OCI-LY3 (cell line): ENCODE results near the gene UGT1A1.

Source experiments
- H2AFZ ChIP-seq: fragments of 200-600, 300-600 bp; shearing (Covaris generic); 2 replicates; pipeline ENCODE4 v1.6.0; 2014; ENCODE audit warnings: antibody characterized with exemption, low read depth, low read length
- H3K27ac ChIP-seq: fragments of 200-600, 300-600 bp; sonication (generic); 2 replicates; pipeline ENCODE4 v1.5.1; 2014; ENCODE audit warnings: mild to moderate bottlenecking, low read length, moderate library complexity, mixed read lengths
- H3K27me3 ChIP-seq: fragments of 200-600, 300-600 bp; sonication (generic); 2 replicates; pipeline ENCODE4 v1.6.1; 2014; ENCODE audit warnings: low read depth, low read length, mixed read lengths
- H3K36me3 ChIP-seq: fragments of 200-600, 300-600 bp; sonication (generic); replicated peaks from 2 replicates; pipeline ENCODE3; 2014; ENCODE audit warnings: low read depth, low read length, mixed read lengths
- H3K4me1 ChIP-seq: fragments of 300-600, 200-600 bp; sonication (generic); 2 replicates; pipeline ENCODE4 v1.6.1; 2014; ENCODE audit warnings: low read length, mixed read lengths
- H3K4me2 ChIP-seq: fragments of 200-600, 300-600 bp; sonication (generic); 2 replicates; pipeline ENCODE4 v1.6.1; 2014; ENCODE audit warnings: low read length, mixed read lengths
- H3K4me3 ChIP-seq: fragments of 300-600, 200-600 bp; sonication (generic); 2 replicates; pipeline ENCODE4 v1.5.1; 2014; ENCODE audit warnings: antibody characterized with exemption, mild to moderate bottlenecking, low read length, moderate library complexity
- H3K79me2 ChIP-seq: fragments of 300-600, 200-600 bp; shearing (Covaris generic); 2 replicates; pipeline ENCODE4 v1.6.1; 2014; ENCODE audit warnings: mild to moderate bottlenecking, low read length, mixed read lengths
- H3K9ac ChIP-seq: fragments of 300-600, 200-600 bp; shearing (Covaris generic); 2 replicates; pipeline ENCODE4 v1.6.0; 2014; ENCODE audit warnings: mild to moderate bottlenecking, low read length, moderate library complexity
- H3K9me3 ChIP-seq: fragments of 200-600, 300-600 bp; shearing (Covaris generic); 2 replicates; pipeline ENCODE4 v1.6.1; 2014; ENCODE audit warnings: low read length, mixed read lengths; ENCODE audit not compliant: insufficient read depth
- H4K20me1 ChIP-seq: fragments of 200-600, 300-600 bp; sonication (generic); 2 replicates; pipeline ENCODE4 v1.6.1; 2016; ENCODE audit warnings: low read length, mixed read lengths; ENCODE audit not compliant: insufficient read depth
- EZH2phosphoT487 ChIP-seq: fragments of 200-600 bp; shearing (Covaris generic); IDR thresholded peaks from 2 replicates; pipeline ENCODE4 v1.6.1; 2018; ENCODE audit warnings: antibody characterized with exemption, mixed run types, low read depth
- TF ChIP-seq, protein P1 (sequence below): fragments of 200-600, 300-600 bp; sonication (generic); IDR thresholded peaks from 2 replicates; pipeline ENCODE4 v1.5.1; 2014; ENCODE audit warnings: antibody characterized with exemption, low read length, low read depth

Gene UGT1A1

DNA sequence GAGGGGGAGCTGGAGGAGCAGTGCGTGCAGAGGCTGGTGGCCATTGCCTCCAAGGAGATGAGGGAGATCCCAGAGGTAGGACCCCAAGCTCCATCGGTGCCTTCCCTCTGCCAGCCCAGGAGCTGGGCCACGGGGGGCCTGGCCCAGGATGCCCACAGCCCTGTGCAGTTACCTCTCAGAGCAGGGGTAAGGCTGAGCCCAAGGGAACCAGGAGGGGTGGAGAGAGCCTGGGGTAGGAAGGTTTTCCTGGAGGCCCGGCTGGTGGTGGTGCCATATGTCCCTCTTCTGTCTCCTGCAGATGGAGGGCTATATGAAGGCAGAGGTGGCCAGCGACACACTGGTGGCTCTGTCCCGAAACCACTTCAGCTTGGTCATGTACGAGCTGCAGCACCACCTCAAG, 29.5 kb downstream of the UGT1A1 start:
- Histone ChIP-seq H3K9me3 (no peaks in the 10 kb centered on the region), H3K27ac (no peak overlapping the region), H3K9ac (no peak overlapping the region), H3K79me2 (no peaks in the 10 kb centered on the region), H3K27me3 (no peaks in the 10 kb centered on the region), H3K4me2 (no peak overlapping the region), H4K20me1 (no peaks in the 10 kb centered on the region), H2AFZ (no peak overlapping the region), H3K4me3 (no peak overlapping the region), H3K36me3 (no peaks in the 10 kb centered on the region), H3K4me1 (no peaks in the 10 kb centered on the region)
- TF ChIP-seq EZH2phosphoT487, result no peak
- TF ChIP-seq, protein P1, sequence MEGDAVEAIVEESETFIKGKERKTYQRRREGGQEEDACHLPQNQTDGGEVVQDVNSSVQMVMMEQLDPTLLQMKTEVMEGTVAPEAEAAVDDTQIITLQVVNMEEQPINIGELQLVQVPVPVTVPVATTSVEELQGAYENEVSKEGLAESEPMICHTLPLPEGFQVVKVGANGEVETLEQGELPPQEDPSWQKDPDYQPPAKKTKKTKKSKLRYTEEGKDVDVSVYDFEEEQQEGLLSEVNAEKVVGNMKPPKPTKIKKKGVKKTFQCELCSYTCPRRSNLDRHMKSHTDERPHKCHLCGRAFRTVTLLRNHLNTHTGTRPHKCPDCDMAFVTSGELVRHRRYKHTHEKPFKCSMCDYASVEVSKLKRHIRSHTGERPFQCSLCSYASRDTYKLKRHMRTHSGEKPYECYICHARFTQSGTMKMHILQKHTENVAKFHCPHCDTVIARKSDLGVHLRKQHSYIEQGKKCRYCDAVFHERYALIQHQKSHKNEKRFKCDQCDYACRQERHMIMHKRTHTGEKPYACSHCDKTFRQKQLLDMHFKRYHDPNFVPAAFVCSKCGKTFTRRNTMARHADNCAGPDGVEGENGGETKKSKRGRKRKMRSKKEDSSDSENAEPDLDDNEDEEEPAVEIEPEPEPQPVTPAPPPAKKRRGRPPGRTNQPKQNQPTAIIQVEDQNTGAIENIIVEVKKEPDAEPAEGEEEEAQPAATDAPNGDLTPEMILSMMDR, result no peak

GRCh38 chr2:233791151-233791882, 31.2 kb downstream of the UGT1A1 start:
- H3K27me3 ChIP-seq, result no peaks in the 10 kb centered on the region
- no peak overlapping the region for H2AFZ ChIP-seq
- H3K27ac ChIP-seq, result no peak overlapping the region
- no peaks in the 10 kb centered on the region for H3K4me1 ChIP-seq
- H3K4me3 ChIP-seq, result no peak overlapping the region
- no peaks in the 10 kb centered on the region for H4K20me1 ChIP-seq
- no peak for TF ChIP-seq EZH2phosphoT487
- TF ChIP-seq, protein P1, result no peak
- H3K4me2 ChIP-seq, result no peak overlapping the region
- no peak overlapping the region for H3K9ac ChIP-seq
- H3K36me3 ChIP-seq, result no peaks in the 10 kb centered on the region
- H3K9me3 ChIP-seq, result no peaks in the 10 kb centered on the region
- H3K79me2 ChIP-seq, result no peaks in the 10 kb centered on the region

GRCh38 chr2:233791883-233792329, 31.8 kb downstream of the UGT1A1 start:
- H3K4me3 ChIP-seq, result no peak overlapping the region
- no peak overlapping the region for H3K27ac ChIP-seq
- no peaks in the 10 kb centered on the region for H3K27me3 ChIP-seq
- H3K36me3 ChIP-seq, result no peaks in the 10 kb centered on the region
- H3K4me2 ChIP-seq, result no peak overlapping the region
- H3K9ac ChIP-seq, result no peak overlapping the region
- no peaks in the 10 kb centered on the region for H3K4me1 ChIP-seq
- TF ChIP-seq, protein P1, result no peak
- no peak for TF ChIP-seq EZH2phosphoT487
- no peak overlapping the region for H2AFZ ChIP-seq
- no peaks in the 10 kb centered on the region for H3K9me3 ChIP-seq
- H3K79me2 ChIP-seq, result no peaks in the 10 kb centered on the region
- H4K20me1 ChIP-seq, result no peaks in the 10 kb centered on the region

GRCh38 chr2:233792720-233793119, 32.6 kb downstream of the UGT1A1 start:
- H3K27ac ChIP-seq, result no peak overlapping the region
- H4K20me1 ChIP-seq, result no peaks in the 10 kb centered on the region
- H3K4me1 ChIP-seq, result no peaks in the 10 kb centered on the region
- no peaks in the 10 kb centered on the region for H3K9me3 ChIP-seq
- no peaks in the 10 kb centered on the region for H3K79me2 ChIP-seq
- H2AFZ ChIP-seq, result no peak overlapping the region
- TF ChIP-seq, protein P1, result no peak
- TF ChIP-seq EZH2phosphoT487, result no peak
- no peak overlapping the region for H3K9ac ChIP-seq
- H3K36me3 ChIP-seq, result no peaks in the 10 kb centered on the region
- no peak overlapping the region for H3K4me3 ChIP-seq
- no peaks in the 10 kb centered on the region for H3K27me3 ChIP-seq
- H3K4me2 ChIP-seq, result no peak overlapping the region
